ENCODE results near the gene YES1.

The YES1 gene

DNA sequence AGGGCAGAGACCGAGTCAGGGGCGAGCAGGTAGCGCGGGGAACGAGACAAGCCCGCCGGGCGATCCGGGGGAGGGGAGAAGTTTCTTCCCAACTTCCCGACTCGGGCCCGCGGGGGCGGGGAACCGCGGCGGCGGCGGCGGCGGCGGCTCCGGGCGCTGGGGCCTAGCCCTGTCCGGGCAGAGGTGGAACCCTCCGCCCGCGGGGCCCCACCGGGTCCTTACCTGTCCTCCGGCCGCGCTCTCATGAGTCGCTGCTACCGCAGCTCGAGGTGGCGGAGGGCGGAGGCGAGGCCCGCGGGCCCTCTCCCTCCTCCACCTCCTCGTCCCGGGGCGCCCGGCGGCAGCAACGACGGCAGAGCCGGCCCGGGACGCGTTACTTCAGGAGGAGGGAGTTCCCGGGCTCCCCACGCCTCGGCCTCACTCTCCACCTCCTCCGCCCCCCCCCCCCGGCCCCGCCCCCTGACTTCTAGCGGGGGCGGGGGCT lies at the start of gene YES1:
TSS of gene YES1 (minus strand) at position 351 of the 484 bp plus-strand sequence. CDS start 55,415 bp downstream, outside the sequence.
- no peaks in the 10 kb centered on the region for H3K9me3 ChIP-seq (ENCODE audit: control insufficient read depth in 1 of 2, low read length in 2 of 2)
- H3K27me3 ChIP-seq (ENCODE audit: control insufficient read depth in 1 of 2, insufficient read depth in 2 of 2, low read length in 2 of 2), result no peaks in the 10 kb centered on the region
- H3K4me3 ChIP-seq (ENCODE audit: low read depth in 1 of 2, low read length in 2 of 2), result peak within 1 kb of the TSS; percentile 61 to 88
- H3K4me1 ChIP-seq (ENCODE audit: control insufficient read depth in 1 of 2, insufficient read depth in 2 of 2, low read length in 2 of 2), result peaks cover 10 to 25% of the 10 kb centered on the region in 2 donors
- peak within 1 kb of the TSS; percentile 77 to 81 for H3K9ac ChIP-seq (ENCODE audit: low read depth in 1 of 2, low read length in 2 of 2)
- peak within 1 kb of the TSS; percentile 90 for H3K27ac ChIP-seq (ENCODE audit: low read depth, low read length)
- H3K36me3 ChIP-seq (ENCODE audit: control insufficient read depth in 1 of 2, insufficient read depth in 2 of 2, low read length in 2 of 2), result no peaks in the 10 kb centered on the region

DNA sequence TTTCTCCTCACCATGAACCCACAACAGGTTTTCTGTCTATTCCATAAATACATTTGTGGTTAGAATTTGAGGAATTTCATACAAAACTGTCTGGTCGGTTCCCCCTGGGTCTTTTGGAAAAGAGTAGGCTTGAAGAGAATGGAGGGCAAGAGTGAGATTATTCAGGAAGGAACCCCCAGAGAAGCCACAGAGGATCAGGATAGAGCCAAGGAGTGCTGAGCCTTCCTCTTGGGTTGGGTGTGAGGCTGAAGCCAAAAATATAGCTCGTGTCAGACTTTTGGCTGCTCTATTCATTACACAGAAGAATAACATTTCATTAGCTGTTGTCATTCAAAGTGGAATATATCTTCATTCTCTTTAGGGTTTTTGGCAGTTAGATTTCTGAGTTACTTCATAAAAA lies 45.9 kb upstream of the YES1 start:
- H3K9me3 ChIP-seq (ENCODE audit: control insufficient read depth in 1 of 2, low read length in 2 of 2), result no peaks in the 10 kb centered on the region
- H3K9ac ChIP-seq (ENCODE audit: low read depth in 1 of 2, low read length in 2 of 2), result no peak overlapping the region
- no peak overlapping the region for H3K4me3 ChIP-seq (ENCODE audit: low read depth in 1 of 2, low read length in 2 of 2)
- no peak overlapping the region for H3K27ac ChIP-seq (ENCODE audit: low read depth, low read length)
- H3K4me1 ChIP-seq (ENCODE audit: control insufficient read depth in 1 of 2, insufficient read depth in 2 of 2, low read length in 2 of 2), result no peaks in the 10 kb centered on the region
- no peaks in the 10 kb centered on the region for H3K36me3 ChIP-seq (ENCODE audit: control insufficient read depth in 1 of 2, insufficient read depth in 2 of 2, low read length in 2 of 2)
- H3K27me3 ChIP-seq (ENCODE audit: control insufficient read depth in 1 of 2, insufficient read depth in 2 of 2, low read length in 2 of 2), result no peaks in the 10 kb centered on the region

DNA sequence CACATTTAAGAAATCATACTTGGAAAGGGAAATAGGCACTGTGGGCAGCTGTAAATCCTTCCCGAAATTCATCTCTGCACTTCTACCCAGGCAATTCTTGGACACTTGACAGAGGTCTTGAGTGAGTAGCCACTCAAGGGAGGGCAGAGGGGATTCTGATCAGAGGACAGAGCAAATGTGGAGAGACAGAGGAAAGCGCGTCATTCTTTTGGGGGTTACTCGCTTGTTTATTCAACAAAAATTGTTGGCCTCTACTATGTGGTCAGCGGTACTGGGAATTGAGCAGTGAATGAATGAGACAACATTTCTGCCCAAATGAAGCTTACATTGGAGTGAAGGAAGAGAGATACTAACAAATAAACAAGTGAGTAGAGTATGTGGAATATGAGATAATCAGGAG lies 41.4 kb upstream of the YES1 start:
- H3K9ac ChIP-seq (ENCODE audit: low read depth in 1 of 2, low read length in 2 of 2), result no peak overlapping the region
- H3K27me3 ChIP-seq (ENCODE audit: control insufficient read depth in 1 of 2, insufficient read depth in 2 of 2, low read length in 2 of 2), result no peaks in the 10 kb centered on the region
- H3K27ac ChIP-seq (ENCODE audit: low read depth, low read length), result no peak overlapping the region
- H3K9me3 ChIP-seq (ENCODE audit: control insufficient read depth in 1 of 2, low read length in 2 of 2), result no peaks in the 10 kb centered on the region
- no peak overlapping the region for H3K4me3 ChIP-seq (ENCODE audit: low read depth in 1 of 2, low read length in 2 of 2)
- peaks cover 4 to 7% of the 10 kb centered on the region in 2 donors for H3K4me1 ChIP-seq (ENCODE audit: control insufficient read depth in 1 of 2, insufficient read depth in 2 of 2, low read length in 2 of 2)
- H3K36me3 ChIP-seq (ENCODE audit: control insufficient read depth in 1 of 2, insufficient read depth in 2 of 2, low read length in 2 of 2), result no peaks in the 10 kb centered on the region

DNA sequence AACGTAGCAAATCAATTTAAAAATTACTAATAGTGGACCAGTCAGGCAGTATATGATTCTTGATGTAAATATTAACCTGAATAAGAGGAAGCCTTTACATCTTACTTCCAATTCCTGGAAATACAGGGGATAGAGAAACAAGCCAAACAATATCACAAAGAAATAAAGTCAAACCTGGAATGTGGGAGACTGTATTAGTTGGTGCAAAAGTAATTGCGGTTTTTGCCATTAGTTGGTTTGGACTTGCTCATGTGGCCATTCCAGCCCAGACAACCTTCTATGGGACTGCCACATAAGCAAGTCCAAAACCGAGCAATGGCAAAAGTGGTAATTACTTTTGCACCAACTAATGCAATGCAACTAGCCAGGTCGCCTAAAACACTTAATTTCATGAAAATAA lies 38.9 kb upstream of the YES1 start:
- H3K9me3 ChIP-seq (ENCODE audit: control insufficient read depth in 1 of 2, low read length in 2 of 2), result no peaks in the 10 kb centered on the region
- no peak overlapping the region for H3K4me3 ChIP-seq (ENCODE audit: low read depth in 1 of 2, low read length in 2 of 2)
- H3K36me3 ChIP-seq (ENCODE audit: control insufficient read depth in 1 of 2, insufficient read depth in 2 of 2, low read length in 2 of 2), result no peaks in the 10 kb centered on the region
- H3K27ac ChIP-seq (ENCODE audit: low read depth, low read length), result no peak overlapping the region
- no peaks in the 10 kb centered on the region for H3K27me3 ChIP-seq (ENCODE audit: control insufficient read depth in 1 of 2, insufficient read depth in 2 of 2, low read length in 2 of 2)
- peaks cover 11 to 13% of the 10 kb centered on the region in 2 donors for H3K4me1 ChIP-seq (ENCODE audit: control insufficient read depth in 1 of 2, insufficient read depth in 2 of 2, low read length in 2 of 2)
- no peak overlapping the region for H3K9ac ChIP-seq (ENCODE audit: low read depth in 1 of 2, low read length in 2 of 2)

DNA sequence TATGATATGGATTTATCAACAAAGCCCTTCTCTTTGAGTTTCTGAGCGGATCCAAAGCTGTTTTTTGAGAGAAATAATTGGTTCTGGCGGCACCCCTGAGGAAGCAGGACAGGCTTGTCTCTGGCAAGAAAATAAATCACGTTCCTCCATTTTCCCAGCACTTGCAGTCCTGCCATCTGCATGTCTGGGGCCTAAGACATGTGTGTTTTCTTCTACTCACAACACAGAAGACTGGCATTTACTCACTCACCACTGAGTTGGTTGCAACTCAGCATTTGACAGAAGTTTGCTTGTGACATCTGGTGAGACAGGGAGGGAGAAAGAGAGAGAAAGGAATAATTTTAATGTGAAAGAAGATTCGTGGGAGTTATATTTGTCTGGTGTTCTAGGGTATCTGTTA lies 37.0 kb upstream of the YES1 start:
- Histone ChIP-seq H3K36me3 (ENCODE audit: control insufficient read depth in 1 of 2, insufficient read depth in 2 of 2, low read length in 2 of 2) (no peaks in the 10 kb centered on the region), H3K27ac (ENCODE audit: low read depth, low read length) (no peak overlapping the region)

DNA sequence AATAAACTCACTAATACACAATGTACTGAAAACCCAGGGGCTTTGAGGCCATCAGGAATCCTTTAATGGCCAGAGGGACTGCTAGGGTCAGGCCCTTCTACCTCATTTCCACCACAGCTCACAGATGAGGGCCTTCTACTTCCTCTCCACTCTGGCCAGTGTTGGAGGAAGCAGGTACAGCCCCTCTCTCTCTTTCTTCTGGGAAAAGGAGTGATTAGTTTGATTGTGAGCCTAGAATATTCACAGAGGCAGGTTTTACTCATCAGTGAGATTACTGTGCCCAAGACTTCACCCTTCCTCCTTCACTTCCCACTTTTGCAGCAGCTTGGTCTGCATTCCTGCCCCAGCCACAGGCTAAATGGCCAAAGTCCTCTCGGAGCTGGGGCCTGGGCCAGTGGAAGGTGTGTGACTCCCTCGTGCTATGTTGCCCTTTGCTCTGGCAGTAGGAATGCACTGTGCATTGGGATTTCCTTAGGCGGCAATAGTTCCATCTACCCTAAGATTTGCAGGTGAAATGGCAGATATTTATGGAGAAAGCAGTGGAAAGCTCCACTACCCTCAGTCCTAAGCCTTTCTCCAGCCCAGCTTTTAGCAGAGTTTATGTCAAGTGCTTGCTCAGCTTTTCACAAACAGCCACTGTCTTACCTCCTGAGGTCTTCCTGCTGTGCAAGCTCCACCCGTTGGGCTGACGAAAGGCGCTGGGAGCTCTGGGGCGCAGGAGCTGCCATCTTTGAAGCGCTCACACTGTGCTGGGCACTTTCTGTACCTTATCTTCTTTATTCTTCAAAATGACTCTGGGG lies 36.2 kb upstream of the YES1 start:
- Histone ChIP-seq H3K9ac (ENCODE audit: low read depth in 1 of 2, low read length in 2 of 2) (no peak overlapping the region), H3K27me3 (ENCODE audit: control insufficient read depth in 1 of 2, insufficient read depth in 2 of 2, low read length in 2 of 2) (no peaks in the 10 kb centered on the region), H3K9me3 (ENCODE audit: control insufficient read depth in 1 of 2, low read length in 2 of 2) (no peaks in the 10 kb centered on the region), H3K36me3 (ENCODE audit: control insufficient read depth in 1 of 2, insufficient read depth in 2 of 2, low read length in 2 of 2) (no peaks in the 10 kb centered on the region), H3K4me1 (ENCODE audit: control insufficient read depth in 1 of 2, insufficient read depth in 2 of 2, low read length in 2 of 2) (peaks cover 22% of the 10 kb centered on the region in 2 donors), H3K27ac (ENCODE audit: low read depth, low read length) (peak overlapping the region; percentile 46), H3K4me3 (ENCODE audit: low read depth in 1 of 2, low read length in 2 of 2) (peak overlapping the region in 1 of 2 donors; percentile 40)

More for the DNA sequence above, 37.0 kb upstream of the YES1 start:
- H3K4me3 ChIP-seq (ENCODE audit: low read depth in 1 of 2, low read length in 2 of 2), result no peak overlapping the region
- no peaks in the 10 kb centered on the region for H3K9me3 ChIP-seq (ENCODE audit: control insufficient read depth in 1 of 2, low read length in 2 of 2)
- no peak overlapping the region for H3K9ac ChIP-seq (ENCODE audit: low read depth in 1 of 2, low read length in 2 of 2)
- H3K27me3 ChIP-seq (ENCODE audit: control insufficient read depth in 1 of 2, insufficient read depth in 2 of 2, low read length in 2 of 2), result no peaks in the 10 kb centered on the region
- peaks cover 22% of the 10 kb centered on the region in 2 donors for H3K4me1 ChIP-seq (ENCODE audit: control insufficient read depth in 1 of 2, insufficient read depth in 2 of 2, low read length in 2 of 2)

DNA sequence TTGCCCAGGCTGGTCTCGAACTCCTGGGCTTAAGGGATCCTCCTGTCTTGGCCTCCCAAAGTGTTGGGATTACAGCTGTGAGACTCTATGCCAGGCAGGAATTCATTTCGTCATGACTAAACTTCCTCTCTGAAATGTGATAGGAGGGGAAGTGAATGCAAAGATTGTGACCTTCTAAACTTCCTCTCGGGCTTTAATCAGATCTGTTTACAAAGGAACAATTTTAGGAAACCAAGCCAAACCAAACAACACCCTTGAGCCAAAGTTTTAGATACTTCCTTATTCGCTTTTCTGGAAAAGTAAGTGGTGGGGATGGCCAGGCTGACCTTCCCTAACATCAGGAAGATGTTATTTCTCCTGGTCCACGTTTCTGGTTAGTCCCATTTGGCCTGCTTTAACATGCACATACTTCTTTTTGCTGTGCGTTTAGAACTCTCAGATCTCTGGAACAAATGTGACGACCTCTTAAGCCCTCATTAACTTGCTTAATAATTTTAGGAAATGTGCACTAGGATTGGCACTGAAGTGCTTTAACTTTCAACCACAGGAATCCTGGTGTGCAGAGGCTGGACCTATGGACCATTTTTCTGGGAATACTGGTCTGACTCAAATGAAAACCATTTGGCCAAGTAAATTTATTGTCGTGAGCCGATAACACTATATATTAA lies 33.2 kb upstream of the YES1 start:
- no peaks in the 10 kb centered on the region for H3K9me3 ChIP-seq (ENCODE audit: control insufficient read depth in 1 of 2, low read length in 2 of 2)
- H3K27ac ChIP-seq (ENCODE audit: low read depth, low read length), result no peak overlapping the region
- H3K4me1 ChIP-seq (ENCODE audit: control insufficient read depth in 1 of 2, insufficient read depth in 2 of 2, low read length in 2 of 2), result peaks cover 22% of the 10 kb centered on the region in 2 donors
- H3K4me3 ChIP-seq (ENCODE audit: low read depth in 1 of 2, low read length in 2 of 2), result no peak overlapping the region
- no peaks in the 10 kb centered on the region for H3K27me3 ChIP-seq (ENCODE audit: control insufficient read depth in 1 of 2, insufficient read depth in 2 of 2, low read length in 2 of 2)
- H3K36me3 ChIP-seq (ENCODE audit: control insufficient read depth in 1 of 2, insufficient read depth in 2 of 2, low read length in 2 of 2), result no peaks in the 10 kb centered on the region
- no peak overlapping the region for H3K9ac ChIP-seq (ENCODE audit: low read depth in 1 of 2, low read length in 2 of 2)

DNA sequence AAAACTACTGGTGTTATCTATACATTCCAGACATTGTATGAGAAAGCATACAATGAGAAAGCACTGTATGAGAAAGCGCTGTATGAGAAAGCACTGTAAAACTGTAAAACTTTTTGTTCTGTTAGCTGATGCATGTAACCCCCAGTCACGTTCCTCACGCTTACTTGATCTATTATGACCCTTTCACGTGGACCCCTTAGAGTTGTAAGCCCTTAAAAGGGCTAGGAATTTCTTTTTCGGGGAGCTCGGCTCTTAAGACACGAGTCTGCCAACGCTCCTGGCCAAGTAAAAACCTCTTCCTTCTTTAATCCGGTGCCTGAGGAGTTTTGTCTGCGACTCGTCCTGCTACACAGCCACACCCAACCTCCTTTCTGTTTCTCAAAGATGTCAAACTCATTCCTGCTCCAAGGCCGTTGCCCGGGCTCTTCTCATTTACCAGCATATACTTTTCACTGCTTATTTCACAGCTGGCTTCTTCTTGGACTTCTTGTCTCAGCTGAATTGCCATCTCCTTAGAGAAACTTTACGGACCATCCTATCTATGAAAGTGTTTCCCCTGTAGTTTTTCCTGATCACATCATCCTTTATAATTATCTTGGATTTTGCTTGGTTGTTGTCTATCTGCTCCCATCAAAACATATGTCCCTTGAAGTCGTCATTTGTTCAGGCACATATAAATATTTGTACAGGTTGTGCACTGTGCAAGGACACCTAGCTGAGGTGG lies 29.8 kb upstream of the YES1 start:
- Histone ChIP-seq H3K9ac (ENCODE audit: low read depth in 1 of 2, low read length in 2 of 2) (no peak overlapping the region), H3K36me3 (ENCODE audit: control insufficient read depth in 1 of 2, insufficient read depth in 2 of 2, low read length in 2 of 2) (no peaks in the 10 kb centered on the region), H3K27me3 (ENCODE audit: control insufficient read depth in 1 of 2, insufficient read depth in 2 of 2, low read length in 2 of 2) (no peaks in the 10 kb centered on the region), H3K27ac (ENCODE audit: low read depth, low read length) (no peak overlapping the region), H3K4me1 (ENCODE audit: control insufficient read depth in 1 of 2, insufficient read depth in 2 of 2, low read length in 2 of 2) (peaks cover 8 to 17% of the 10 kb centered on the region in 2 donors), H3K9me3 (ENCODE audit: control insufficient read depth in 1 of 2, low read length in 2 of 2) (no peaks in the 10 kb centered on the region), H3K4me3 (ENCODE audit: low read depth in 1 of 2, low read length in 2 of 2) (no peak overlapping the region)

DNA sequence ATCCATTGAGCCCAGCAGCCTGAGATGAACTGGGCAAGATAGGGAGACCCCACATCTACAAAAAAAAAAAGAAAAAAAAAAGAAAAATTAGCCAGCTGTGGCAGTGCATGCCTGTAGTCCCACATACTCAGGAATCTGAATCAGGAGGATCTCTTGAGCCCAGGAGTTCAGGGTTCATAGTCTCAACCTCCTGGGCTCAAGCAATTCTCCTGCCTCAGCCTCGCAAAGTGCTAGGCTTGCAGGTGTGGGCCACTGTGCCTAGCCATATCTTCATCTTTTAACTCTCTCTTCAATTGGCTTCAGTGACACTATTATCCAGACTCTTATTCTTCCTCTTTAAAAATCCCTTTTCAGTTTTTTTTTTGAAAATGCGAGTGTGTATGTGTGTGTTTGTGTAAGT lies 28.5 kb upstream of the YES1 start:
- Histone ChIP-seq H3K36me3 (ENCODE audit: control insufficient read depth in 1 of 2, insufficient read depth in 2 of 2, low read length in 2 of 2) (no peaks in the 10 kb centered on the region), H3K27me3 (ENCODE audit: control insufficient read depth in 1 of 2, insufficient read depth in 2 of 2, low read length in 2 of 2) (no peaks in the 10 kb centered on the region), H3K4me1 (ENCODE audit: control insufficient read depth in 1 of 2, insufficient read depth in 2 of 2, low read length in 2 of 2) (peaks cover 8 to 15% of the 10 kb centered on the region in 2 donors), H3K27ac (ENCODE audit: low read depth, low read length) (no peak overlapping the region), H3K9me3 (ENCODE audit: control insufficient read depth in 1 of 2, low read length in 2 of 2) (no peaks in the 10 kb centered on the region), H3K9ac (ENCODE audit: low read depth in 1 of 2, low read length in 2 of 2) (no peak overlapping the region), H3K4me3 (ENCODE audit: low read depth in 1 of 2, low read length in 2 of 2) (no peak overlapping the region)

DNA sequence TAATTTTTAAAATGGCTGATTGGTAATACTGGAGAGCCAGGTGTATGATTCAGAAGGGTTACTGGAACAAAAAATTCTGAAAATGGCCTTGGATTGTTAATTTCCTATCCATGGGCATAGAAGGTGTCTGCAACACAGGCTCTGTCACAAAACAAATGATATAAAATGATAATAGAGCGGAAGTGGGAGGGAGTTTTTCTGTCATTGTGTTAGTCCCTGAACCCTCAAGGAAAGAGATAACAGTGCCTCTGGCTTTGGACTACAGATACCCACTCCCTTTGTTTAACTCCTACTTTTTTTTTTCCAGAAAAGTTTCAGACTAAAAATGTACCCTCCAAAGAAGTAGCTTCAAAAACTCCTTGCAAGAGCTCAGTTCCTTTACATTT lies 28.0 kb upstream of the YES1 start:
- peaks cover 4 to 10% of the 10 kb centered on the region in 2 donors for H3K4me1 ChIP-seq (ENCODE audit: control insufficient read depth in 1 of 2, insufficient read depth in 2 of 2, low read length in 2 of 2)
- no peak overlapping the region for H3K4me3 ChIP-seq (ENCODE audit: low read depth in 1 of 2, low read length in 2 of 2)
- no peak overlapping the region for H3K27ac ChIP-seq (ENCODE audit: low read depth, low read length)
- no peaks in the 10 kb centered on the region for H3K27me3 ChIP-seq (ENCODE audit: control insufficient read depth in 1 of 2, insufficient read depth in 2 of 2, low read length in 2 of 2)
- H3K9ac ChIP-seq (ENCODE audit: low read depth in 1 of 2, low read length in 2 of 2), result no peak overlapping the region
- no peaks in the 10 kb centered on the region for H3K36me3 ChIP-seq (ENCODE audit: control insufficient read depth in 1 of 2, insufficient read depth in 2 of 2, low read length in 2 of 2)
- no peaks in the 10 kb centered on the region for H3K9me3 ChIP-seq (ENCODE audit: control insufficient read depth in 1 of 2, low read length in 2 of 2)
